ENCODE measurements around the gene OGFR.

- no peak for TF ChIP-seq CTCF (IDR thresholded peaks at IDR 0.05)
- TF ChIP-seq POLR2A (IDR thresholded peaks at IDR 0.05) = no peak
These were observed 1.9 kb downstream of the OGFR start for GRCh38 chr20:62806383-62807050.

Measured in Peyer's patch (tissue), 4 donors.